Activated CD4-positive, alpha-beta memory T cell treated with anti-CD3 and anti-CD28 coated beads, Interleukin-2, amount 10 ng/mL, durations not matched to agents 7 days and 5 days (primary cell): ENCODE measurements around the gene TOMM7. TPM values are rescaled to one million over a fixed set of nuclear protein-coding genes. Genes with fewer than 3 reads are reported as not detected.

Source experiments
- CTCF ChIA-PET: fragments of 350-600 bp; sonication (Branson Sonifier 250); formaldehyde crosslinking; loops from one replicate; lab custom pipeline; 2021; ENCODE audit warnings: antibody characterized with exemption, inconsistent platforms; lab: Charles Lee
- POLR2A ChIA-PET: fragments of 350-600 bp; sonication (Branson Sonifier 250); formaldehyde crosslinking; loops from one replicate; lab custom pipeline; 2021; ENCODE audit warnings: antibody characterized with exemption; lab: Charles Lee
- DNase-seq: peaks from one replicate; pipeline ENCODE4 v3.0.0-alpha.2; 2020
- H3K27ac Mint-ChIP-seq: one replicate; pipeline ENCODE4 v1.8.0; 2021; ENCODE audit warnings: mild to moderate bottlenecking, mixed read lengths
- H3K27me3 Mint-ChIP-seq: one replicate; pipeline ENCODE4 v1.8.0; 2021; ENCODE audit warnings: mixed read lengths
- H3K36me3 Mint-ChIP-seq: one replicate; pipeline ENCODE4 v1.8.0; 2021; ENCODE audit warnings: low read depth, mixed read lengths
- H3K4me1 Mint-ChIP-seq: one replicate; pipeline ENCODE4 v1.8.0; 2021; ENCODE audit warnings: mixed read lengths
- H3K4me3 Mint-ChIP-seq: one replicate; pipeline ENCODE4 v1.8.0; 2021; ENCODE audit warnings: mild to moderate bottlenecking, mixed read lengths
- H3K9me3 Mint-ChIP-seq: one replicate; pipeline ENCODE4 v1.8.0; 2021; ENCODE audit warnings: mixed read lengths
- total RNA-seq, 2 experiments: library from RNA; stranded (reverse); gene quantifications; one replicate each; pipeline ENCODE4 v1.2.3, GENCODE V29; 2021

The TOMM7 gene
- total RNA-seq, 2 experiments from 2014 or later, result 279 to 280 TPM

DNA sequence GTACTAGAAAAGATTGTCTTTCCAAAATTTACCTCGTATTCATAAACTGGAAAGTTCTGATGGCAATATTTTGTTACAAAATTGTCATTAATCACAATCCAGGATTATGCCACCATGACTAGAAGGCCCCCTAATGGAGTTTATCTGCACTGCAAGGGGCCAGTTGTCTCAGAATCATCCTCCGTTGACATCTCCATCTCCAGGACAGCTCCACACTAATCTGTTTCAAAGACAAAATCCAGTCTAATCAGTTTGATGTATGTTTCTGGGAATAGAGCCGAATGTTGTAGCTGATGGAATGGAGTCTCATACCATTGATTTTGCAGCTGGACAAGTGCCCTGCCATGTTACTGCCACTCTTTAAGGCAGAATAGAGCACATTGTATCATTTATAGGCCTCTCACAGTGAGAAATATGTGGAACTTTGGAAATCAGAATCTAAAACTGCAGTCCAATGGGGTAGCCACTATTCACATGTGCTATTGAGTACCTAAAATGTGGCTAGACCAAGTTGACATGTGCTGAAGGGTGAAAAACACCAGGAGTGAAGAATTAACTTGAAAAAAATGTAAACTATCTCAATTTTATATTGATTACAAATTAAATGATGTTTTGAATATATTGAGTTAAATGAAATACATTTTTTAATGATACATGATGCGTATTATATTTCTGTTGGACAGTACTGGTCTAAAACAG, 38.3 kb upstream of the TOMM7 start:
- Mint-ChIP-seq H3K36me3 (peaks cover 72% of the 10 kb centered on the region), H3K9me3 (no peaks in the 10 kb centered on the region), H3K27ac (no peak overlapping the region), H3K4me1 (peaks cover 34% of the 10 kb centered on the region), H3K4me3 (no peak overlapping the region), H3K27me3 (no peaks in the 10 kb centered on the region)
- CTCF ChIA-PET, result interaction anchor here (0.6 to 2.5 kb wide), 11 partner anchors 8 to 321 kb away, joined by 3 to 17 read pairs (median 3); partner anchors contain the start of gene IL6
- peak; percentile 24 for DNase-seq
- POLR2A ChIA-PET, result interaction anchor here (0.8 to 2.5 kb wide), 4 partner anchors 11 to 245 kb away, joined by 3 to 5 read pairs (median 4); partner anchors contain the start of gene KLHL7

DNA sequence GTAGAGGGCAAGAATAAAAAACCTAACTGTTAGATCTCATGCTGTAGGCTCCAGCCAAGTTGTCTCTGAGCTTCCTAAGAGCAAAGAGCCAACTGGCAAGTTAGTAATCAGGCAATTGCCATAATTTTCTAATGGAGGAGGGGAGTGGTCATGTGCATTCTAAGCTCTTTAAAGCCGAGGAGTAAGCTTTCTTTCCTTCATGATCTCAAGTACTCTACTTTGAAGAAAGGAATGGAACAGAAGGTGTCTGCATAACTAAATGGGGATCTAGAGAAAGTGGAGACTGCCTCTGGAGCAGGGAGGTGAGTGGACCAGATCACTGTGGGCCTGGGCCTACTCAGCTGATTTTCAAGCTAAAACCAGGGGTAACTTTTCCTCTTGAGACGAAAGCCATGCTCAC, 37.7 kb upstream of the TOMM7 start:
- ChIA-PET CTCF (interaction anchor here (0.9 to 2.5 kb wide), 9 partner anchors 8 to 195 kb away, joined by 3 to 17 read pairs (median 3); partner anchors contain the start of gene IL6), POLR2A (interaction anchor here (0.8 to 2.5 kb wide), 4 partner anchors 12 to 246 kb away, joined by 3 to 5 read pairs (median 4); partner anchors contain the start of gene KLHL7)
- no peaks in the 10 kb centered on the region for H3K9me3 Mint-ChIP-seq
- peaks cover 38% of the 10 kb centered on the region for H3K4me1 Mint-ChIP-seq
- peak overlapping the region; percentile 35 for H3K27ac Mint-ChIP-seq
- no peak for DNase-seq
- H3K36me3 Mint-ChIP-seq, result peaks cover 71% of the 10 kb centered on the region
- H3K27me3 Mint-ChIP-seq, result no peaks in the 10 kb centered on the region
- no peak overlapping the region for H3K4me3 Mint-ChIP-seq

DNA sequence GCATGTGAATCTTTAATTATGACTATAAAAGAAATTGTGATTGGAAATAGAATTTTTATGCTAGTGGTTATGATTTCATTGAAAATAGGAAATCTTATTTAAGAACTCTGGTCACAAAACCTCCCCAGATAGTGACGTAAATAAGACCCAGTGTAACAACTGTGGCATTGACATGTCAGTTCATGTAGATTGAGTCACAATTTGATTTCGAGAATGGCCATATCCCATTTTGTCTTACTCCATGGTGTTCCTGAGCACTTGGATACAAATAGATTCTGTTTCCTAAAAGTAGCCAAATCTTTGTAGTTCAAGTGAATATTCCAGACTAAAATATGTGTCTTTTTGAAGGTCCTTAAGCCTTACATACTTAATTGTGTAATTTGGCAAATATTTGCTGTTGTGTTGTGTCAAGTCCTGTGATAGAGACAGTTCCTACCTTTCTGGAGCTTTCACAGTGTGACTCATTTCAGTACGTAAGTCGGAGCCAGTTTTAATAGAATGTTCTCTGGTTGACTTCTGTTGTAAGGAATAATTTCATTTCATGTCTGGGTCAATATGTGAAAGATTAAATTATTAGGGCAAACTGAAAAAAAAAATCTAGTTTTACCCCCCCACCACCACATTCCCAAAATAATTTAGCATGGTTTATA, 37.1 kb upstream of the TOMM7 start:
- no peak for DNase-seq
- peak overlapping the region; percentile 35 for H3K27ac Mint-ChIP-seq
- peaks cover 67% of the 10 kb centered on the region for H3K36me3 Mint-ChIP-seq
- no peaks in the 10 kb centered on the region for H3K9me3 Mint-ChIP-seq
- H3K27me3 Mint-ChIP-seq, result no peaks in the 10 kb centered on the region
- ChIA-PET CTCF (interaction anchor here (0.9 to 2.5 kb wide), 9 partner anchors 9 to 195 kb away, joined by 3 to 17 read pairs (median 3); partner anchors contain the start of gene IL6), POLR2A (interaction anchor here (0.8 to 2.5 kb wide), 4 partner anchors 12 to 246 kb away, joined by 3 to 5 read pairs (median 4); partner anchors contain the start of gene KLHL7)
- H3K4me3 Mint-ChIP-seq, result no peak overlapping the region
- peaks cover 42% of the 10 kb centered on the region for H3K4me1 Mint-ChIP-seq

DNA sequence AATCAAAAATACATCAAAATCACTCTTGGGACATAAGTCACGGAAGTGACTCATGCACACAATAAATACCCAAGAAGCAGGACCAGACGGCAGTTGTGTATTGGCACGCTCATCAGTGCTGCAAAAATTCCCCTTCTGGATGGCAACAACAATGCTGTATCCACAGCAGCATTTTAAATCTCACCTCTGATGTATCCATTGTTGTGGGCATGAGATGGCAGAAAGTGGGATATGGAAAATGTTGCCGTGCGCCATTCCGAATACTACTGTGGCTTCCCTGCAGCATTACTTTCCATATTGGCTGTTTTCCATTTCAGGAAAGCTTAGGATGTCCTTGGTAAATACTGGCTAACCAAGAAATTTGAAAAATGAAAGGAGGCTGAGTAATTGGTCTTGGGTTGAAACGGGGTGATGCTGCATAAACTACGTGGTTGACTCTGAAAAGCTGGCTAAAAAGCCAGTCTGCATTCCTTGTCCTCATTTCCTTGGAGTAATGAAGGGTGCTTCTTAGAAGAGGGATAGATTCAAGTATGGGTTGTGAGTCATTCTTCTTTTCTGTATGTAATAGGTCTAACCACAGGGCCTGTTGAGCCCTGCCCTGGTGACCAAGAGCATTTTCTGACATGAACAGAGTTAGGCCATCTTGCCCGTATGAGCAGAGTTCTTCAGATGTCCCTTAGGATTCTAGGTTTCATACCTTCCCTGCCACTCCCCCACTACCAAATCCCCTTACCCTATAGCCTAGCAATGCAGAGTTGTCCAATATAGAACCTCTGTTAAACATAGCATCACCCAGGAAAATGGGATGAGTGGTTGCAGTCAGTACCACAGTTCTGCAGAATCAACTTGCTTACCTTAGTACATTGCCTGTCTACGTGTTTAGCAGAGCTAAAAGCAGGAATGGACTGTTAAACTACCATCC, 36.3 kb upstream of the TOMM7 start:
- Mint-ChIP-seq H3K27ac (peak overlapping the region; percentile 55), H3K27me3 (no peaks in the 10 kb centered on the region), H3K36me3 (peaks cover 63% of the 10 kb centered on the region), H3K9me3 (no peaks in the 10 kb centered on the region), H3K4me3 (no peak overlapping the region), H3K4me1 (peaks cover 42% of the 10 kb centered on the region)
- ChIA-PET CTCF (interaction anchor here (1.1 to 2.5 kb wide), 3 partner anchors 10 to 196 kb away, joined by 3 to 17 read pairs (median 3); no protein-coding TSS in a partner anchor), POLR2A (interaction anchor here (2.5 kb wide), 1 partner anchor 136 kb away, joined by 5 read pairs; no protein-coding TSS in a partner anchor)
- DNase-seq, result no peak

DNA sequence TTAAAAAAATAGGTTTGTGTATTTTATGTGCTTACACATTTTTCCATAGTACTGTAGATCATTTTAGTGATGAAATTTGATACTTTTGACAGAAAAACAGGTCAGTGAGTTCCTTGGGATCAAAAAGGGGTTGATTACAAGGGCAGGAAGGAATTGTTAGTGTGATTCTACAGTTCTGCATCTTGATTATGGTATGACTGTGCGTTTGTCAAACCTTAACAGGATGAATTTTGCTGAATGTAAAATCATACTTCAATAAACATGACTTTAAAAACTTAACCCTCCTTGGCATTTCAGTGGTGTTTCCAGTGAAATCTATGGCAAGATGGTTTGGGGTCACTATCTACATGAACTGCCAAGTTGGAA, 35.6 kb upstream of the TOMM7 start:
- Mint-ChIP-seq H3K27ac (peak overlapping the region; percentile 12), H3K4me3 (no peak overlapping the region), H3K36me3 (peaks cover 59% of the 10 kb centered on the region), H3K27me3 (peaks cover 1% of the 10 kb centered on the region), H3K9me3 (no peaks in the 10 kb centered on the region), H3K4me1 (peaks cover 46% of the 10 kb centered on the region)
- CTCF ChIA-PET, result interaction anchor here (0.6 to 2.5 kb wide), 4 partner anchors 44 to 500 kb away, joined by 3 to 17 read pairs (median 3); no protein-coding TSS in a partner anchor
- DNase-seq, result no peak
- POLR2A ChIA-PET, result no interaction called here

DNA sequence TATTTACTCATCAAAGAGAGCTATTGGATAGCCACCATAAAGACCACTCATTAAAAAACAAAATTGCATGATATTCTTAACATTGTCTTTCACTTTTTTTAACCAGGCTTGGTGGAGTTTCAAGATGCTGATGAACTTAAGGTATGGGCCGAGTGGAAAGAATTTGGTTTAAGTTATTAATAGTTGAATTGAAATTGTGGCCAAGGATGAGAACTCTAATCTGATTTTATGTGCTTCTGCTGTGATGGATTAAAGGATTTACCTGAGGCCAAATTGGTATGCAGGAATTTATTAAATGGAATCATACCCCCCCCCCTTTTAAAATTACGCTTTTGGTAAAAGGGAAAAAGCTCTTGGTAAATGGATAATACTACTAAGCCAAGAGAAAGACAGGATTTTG, 33.8 kb upstream of the TOMM7 start:
- no peak for DNase-seq
- H3K27me3 Mint-ChIP-seq, result peaks cover 3% of the 10 kb centered on the region
- no peaks in the 10 kb centered on the region for H3K9me3 Mint-ChIP-seq
- ChIA-PET POLR2A (interaction anchor here (0.6 to 2.4 kb wide), 3 partner anchors 11 to 300 kb away, joined by 3 to 8 read pairs (median 4); no protein-coding TSS in a partner anchor), CTCF (interaction anchor here (0.6 to 1.5 kb wide), 7 partner anchors 11 to 250 kb away, joined by 3 to 5 read pairs (median 3); partner anchors contain the start of gene IL6)
- peaks cover 48% of the 10 kb centered on the region for H3K36me3 Mint-ChIP-seq
- H3K4me1 Mint-ChIP-seq, result peaks cover 47% of the 10 kb centered on the region
- peak overlapping the region; percentile 65 for H3K4me3 Mint-ChIP-seq
- H3K27ac Mint-ChIP-seq, result no peak overlapping the region

DNA sequence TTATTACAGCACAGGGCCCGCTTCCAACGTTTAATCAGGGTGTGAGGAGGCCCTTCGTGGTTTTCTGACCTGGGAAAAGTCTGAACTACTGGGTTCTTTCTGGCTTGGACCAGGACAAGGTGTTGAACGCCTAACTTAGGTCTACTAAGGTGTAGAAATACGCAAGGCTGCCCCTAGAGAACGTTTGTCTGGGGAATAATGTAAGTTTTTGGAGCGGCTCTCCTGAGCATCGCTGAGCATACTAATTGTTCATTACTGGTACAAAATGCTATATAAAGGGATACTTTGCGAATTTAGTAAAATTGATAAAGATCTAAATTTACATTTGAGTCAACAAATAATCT, 32.4 kb upstream of the TOMM7 start:
- CTCF ChIA-PET, result interaction anchor here (0.7 to 2.8 kb wide), 8 partner anchors 12 to 252 kb away, joined by 3 to 21 read pairs (median 3); no protein-coding TSS in a partner anchor
- peaks cover 35% of the 10 kb centered on the region for H3K36me3 Mint-ChIP-seq
- H3K4me1 Mint-ChIP-seq, result peaks cover 43% of the 10 kb centered on the region
- peak overlapping the region; percentile 92 for H3K4me3 Mint-ChIP-seq
- peak overlapping the region; percentile 86 for H3K27ac Mint-ChIP-seq
- H3K9me3 Mint-ChIP-seq, result no peaks in the 10 kb centered on the region
- DNase-seq, result no peak
- POLR2A ChIA-PET, result interaction anchor here (0.9 to 2.4 kb wide), 4 partner anchors 12 to 162 kb away, joined by 3 to 8 read pairs (median 4); no protein-coding TSS in a partner anchor
- peaks cover 3% of the 10 kb centered on the region for H3K27me3 Mint-ChIP-seq

DNA sequence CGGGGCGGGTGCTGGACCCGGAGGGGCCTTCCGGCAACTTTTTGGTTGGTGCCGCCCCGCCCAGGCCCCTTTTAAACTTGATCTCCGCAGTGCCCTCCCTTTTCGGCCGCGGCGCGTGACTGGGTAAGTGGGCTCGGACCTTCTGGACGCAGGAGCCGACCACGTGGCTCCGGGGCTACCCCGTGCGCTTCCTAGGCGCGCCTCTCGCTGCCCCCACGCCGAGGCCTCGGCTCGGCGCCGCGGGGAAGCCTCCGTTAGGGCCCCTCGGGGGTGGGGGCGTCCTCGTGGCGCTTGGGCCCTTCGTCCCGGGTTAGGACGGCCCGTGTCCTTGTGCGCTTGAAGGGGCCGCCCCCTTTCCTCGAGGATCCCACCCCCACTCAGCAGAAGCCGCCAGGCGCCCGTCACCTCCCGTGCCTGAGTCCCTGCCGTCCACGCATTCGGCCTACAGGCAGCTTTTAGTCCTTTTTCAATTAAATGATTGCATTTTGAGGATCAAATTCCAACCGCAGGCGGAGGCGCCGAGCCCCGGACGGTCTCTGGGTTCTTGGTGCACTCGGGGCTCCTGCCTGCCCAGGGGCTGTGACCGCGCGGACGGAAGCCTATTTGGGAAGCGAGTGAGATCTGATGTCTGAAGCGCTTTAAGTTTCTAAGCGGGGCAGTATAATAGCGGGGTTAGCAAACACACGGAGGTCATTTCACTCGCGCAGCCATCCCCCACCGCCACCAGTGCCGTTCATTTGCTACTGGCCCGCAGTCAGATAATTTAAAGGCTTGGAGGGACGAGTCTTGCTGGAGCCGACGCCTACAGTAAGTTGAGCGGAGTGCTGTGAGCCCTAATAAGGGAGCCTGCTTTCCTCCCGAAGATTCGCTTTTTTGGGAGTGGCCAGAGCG, 31.8 kb upstream of the TOMM7 start:
- Mint-ChIP-seq H3K27me3 (peaks cover 3% of the 10 kb centered on the region), H3K9me3 (no peaks in the 10 kb centered on the region)
- CTCF ChIA-PET, result interaction anchor here (1.0 to 2.8 kb wide), 4 partner anchors 36 to 244 kb away, joined by 3 to 21 read pairs (median 3); no protein-coding TSS in a partner anchor

DNA sequence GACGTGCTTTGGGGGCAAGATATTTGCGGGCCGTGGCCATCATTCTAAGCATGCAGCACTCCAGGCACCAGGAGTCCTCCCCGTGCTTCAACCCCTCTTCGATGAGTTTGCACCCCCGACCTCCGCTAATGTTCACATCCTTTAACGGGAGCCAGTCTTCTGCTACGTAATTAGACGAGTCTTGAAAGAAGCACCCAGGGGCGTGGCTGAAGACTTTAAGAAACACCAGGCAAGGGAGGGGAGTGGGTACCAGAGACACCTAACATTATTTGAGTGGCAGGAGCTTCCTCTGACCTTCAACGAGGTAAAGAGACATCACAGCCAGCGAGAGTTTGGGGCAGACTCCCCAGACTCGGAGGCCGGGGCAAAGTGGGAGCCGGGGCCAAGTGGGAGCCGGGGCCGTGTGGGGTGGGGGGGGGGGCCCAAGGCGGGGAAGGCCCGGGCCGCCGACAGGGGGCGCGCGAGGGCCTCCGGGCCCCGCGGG, 31.1 kb upstream of the TOMM7 start:
- ChIA-PET CTCF (interaction anchor here (0.6 to 2.8 kb wide), 8 partner anchors 10 to 290 kb away, joined by 3 to 21 read pairs (median 3); no protein-coding TSS in a partner anchor), POLR2A (no interaction called here)
- DNase-seq, result no peak
- peaks cover 3% of the 10 kb centered on the region for H3K27me3 Mint-ChIP-seq
- H3K4me1 Mint-ChIP-seq, result peaks cover 32% of the 10 kb centered on the region
- peak overlapping the region; percentile 79 for H3K27ac Mint-ChIP-seq
- peaks cover 22% of the 10 kb centered on the region for H3K36me3 Mint-ChIP-seq
- peak overlapping the region; percentile 82 for H3K4me3 Mint-ChIP-seq
- no peaks in the 10 kb centered on the region for H3K9me3 Mint-ChIP-seq

More for the DNA sequence above, 31.8 kb upstream of the TOMM7 start:
- H3K4me3 Mint-ChIP-seq, result peak overlapping the region; percentile 92
- POLR2A ChIA-PET, result interaction anchor here (0.9 to 1.2 kb wide), 3 partner anchors 34 to 162 kb away, joined by 3 to 4 read pairs (median 3); no protein-coding TSS in a partner anchor
- peaks cover 38% of the 10 kb centered on the region for H3K4me1 Mint-ChIP-seq
- peak; percentile 80 for DNase-seq
- H3K36me3 Mint-ChIP-seq, result peaks cover 29% of the 10 kb centered on the region
- peak overlapping the region; percentile 86 for H3K27ac Mint-ChIP-seq

DNA sequence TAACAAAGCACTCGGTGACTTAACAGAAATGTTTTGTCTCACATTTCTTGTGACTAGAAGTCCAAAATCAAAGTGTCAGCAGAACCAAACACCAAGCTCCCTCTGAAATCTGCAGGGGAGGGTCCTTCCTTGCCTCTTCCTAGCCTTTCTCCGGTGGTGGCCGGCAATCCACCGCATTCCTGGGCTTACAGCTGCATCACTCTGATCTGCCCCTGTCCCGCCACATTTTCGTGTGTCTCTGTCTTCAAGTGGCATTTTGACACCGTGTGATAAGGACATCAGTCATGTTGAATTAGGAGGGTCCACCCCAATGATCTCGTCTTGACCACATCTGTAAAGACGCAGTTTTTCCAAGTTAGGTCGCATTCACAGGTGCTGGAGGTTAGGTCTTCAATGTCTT, 30.5 kb upstream of the TOMM7 start:
- CTCF ChIA-PET, result interaction anchor here (0.6 to 2.8 kb wide), 8 partner anchors 10 to 289 kb away, joined by 3 to 21 read pairs (median 3); no protein-coding TSS in a partner anchor
- Mint-ChIP-seq H3K4me1 (peaks cover 26% of the 10 kb centered on the region), H3K4me3 (peak overlapping the region; percentile 82), H3K27me3 (peaks cover 9% of the 10 kb centered on the region), H3K27ac (peak overlapping the region; percentile 79), H3K9me3 (no peaks in the 10 kb centered on the region), H3K36me3 (peaks cover 16% of the 10 kb centered on the region)
- POLR2A ChIA-PET, result no interaction called here
- DNase-seq, result no peak

DNA sequence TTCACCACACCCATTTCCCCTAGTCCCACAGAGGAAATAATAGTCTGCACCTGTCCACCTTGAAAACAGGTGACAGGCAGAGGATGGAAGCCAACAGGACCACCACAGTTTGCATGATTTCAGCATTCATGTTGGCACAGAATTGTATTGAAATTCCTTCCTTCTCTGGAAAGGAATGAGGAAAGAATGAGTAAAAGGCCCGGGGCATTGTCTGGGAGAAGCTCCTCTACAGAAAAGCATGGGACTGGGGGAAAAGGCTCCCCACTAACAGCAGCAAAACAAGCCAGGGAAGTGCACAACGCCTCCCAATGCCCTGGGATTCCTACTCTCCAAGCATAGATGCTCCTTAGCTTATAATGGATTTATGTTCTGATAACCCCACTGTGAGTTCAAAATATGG, 28.5 kb upstream of the TOMM7 start:
- CTCF ChIA-PET, result no interaction called here
- POLR2A ChIA-PET, result interaction anchor here (0.8 kb wide), 1 partner anchor 162 kb away, joined by 3 read pairs; no protein-coding TSS in a partner anchor
- H3K9me3 Mint-ChIP-seq, result no peaks in the 10 kb centered on the region
- no peak overlapping the region for H3K4me3 Mint-ChIP-seq
- peaks cover 9% of the 10 kb centered on the region for H3K27me3 Mint-ChIP-seq
- H3K4me1 Mint-ChIP-seq, result peaks cover 15% of the 10 kb centered on the region
- no peak for DNase-seq
- H3K27ac Mint-ChIP-seq, result no peak overlapping the region
- H3K36me3 Mint-ChIP-seq, result peaks cover 6% of the 10 kb centered on the region
